ENCODE results near the gene PSG4.
"Not testable (repeated sequence)": the region's sequence is repeated elsewhere in the genome, so short reads cannot be mapped to it uniquely, and the experiment has no call there.

GRCh38 chr19:43192381-43193155 is 12.9 kb downstream of the PSG4 start:
- TF ChIP-seq, protein P1, sequence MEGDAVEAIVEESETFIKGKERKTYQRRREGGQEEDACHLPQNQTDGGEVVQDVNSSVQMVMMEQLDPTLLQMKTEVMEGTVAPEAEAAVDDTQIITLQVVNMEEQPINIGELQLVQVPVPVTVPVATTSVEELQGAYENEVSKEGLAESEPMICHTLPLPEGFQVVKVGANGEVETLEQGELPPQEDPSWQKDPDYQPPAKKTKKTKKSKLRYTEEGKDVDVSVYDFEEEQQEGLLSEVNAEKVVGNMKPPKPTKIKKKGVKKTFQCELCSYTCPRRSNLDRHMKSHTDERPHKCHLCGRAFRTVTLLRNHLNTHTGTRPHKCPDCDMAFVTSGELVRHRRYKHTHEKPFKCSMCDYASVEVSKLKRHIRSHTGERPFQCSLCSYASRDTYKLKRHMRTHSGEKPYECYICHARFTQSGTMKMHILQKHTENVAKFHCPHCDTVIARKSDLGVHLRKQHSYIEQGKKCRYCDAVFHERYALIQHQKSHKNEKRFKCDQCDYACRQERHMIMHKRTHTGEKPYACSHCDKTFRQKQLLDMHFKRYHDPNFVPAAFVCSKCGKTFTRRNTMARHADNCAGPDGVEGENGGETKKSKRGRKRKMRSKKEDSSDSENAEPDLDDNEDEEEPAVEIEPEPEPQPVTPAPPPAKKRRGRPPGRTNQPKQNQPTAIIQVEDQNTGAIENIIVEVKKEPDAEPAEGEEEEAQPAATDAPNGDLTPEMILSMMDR (IDR thresholded peaks at IDR 0.05), result not testable (repeated sequence)
- not testable (repeated sequence) for TF ChIP-seq EZH2phosphoT487, EZH2 (IDR thresholded peaks at IDR 0.05)

All from neural progenitor cell (in vitro differentiated cells).